ENCODE results near the gene KIAA0513. TPM values are rescaled to one million over a fixed set of nuclear protein-coding genes. Genes with fewer than 3 reads are reported as not detected.

KIAA0513 gene
- total RNA-seq, 1 experiment from 2014 or later: 6.6 TPM

GRCh38 chr16:85127379-85127723 is 99.8 kb downstream of the KIAA0513 start (continued):
- TF ChIP-seq CTCF (IDR thresholded peaks at IDR 0.05 in 2 of 3, conservative IDR thresholded peaks at IDR 0.05 in 1 of 3; ENCODE audit: borderline replicate concordance in 1 of 3, insufficient read depth in 1 of 3, low read depth in 2 of 3, low read length in 2 of 3) (no peak), YY1 (IDR thresholded peaks at IDR 0.05; ENCODE audit: extremely low read depth, insufficient replicate concordance, low read depth, low read length) (no peak), TCF7L2 (IDR thresholded peaks at IDR 0.05; ENCODE audit: borderline replicate concordance, extremely low read depth, insufficient read depth, insufficient read length) (no peak)

DNA sequence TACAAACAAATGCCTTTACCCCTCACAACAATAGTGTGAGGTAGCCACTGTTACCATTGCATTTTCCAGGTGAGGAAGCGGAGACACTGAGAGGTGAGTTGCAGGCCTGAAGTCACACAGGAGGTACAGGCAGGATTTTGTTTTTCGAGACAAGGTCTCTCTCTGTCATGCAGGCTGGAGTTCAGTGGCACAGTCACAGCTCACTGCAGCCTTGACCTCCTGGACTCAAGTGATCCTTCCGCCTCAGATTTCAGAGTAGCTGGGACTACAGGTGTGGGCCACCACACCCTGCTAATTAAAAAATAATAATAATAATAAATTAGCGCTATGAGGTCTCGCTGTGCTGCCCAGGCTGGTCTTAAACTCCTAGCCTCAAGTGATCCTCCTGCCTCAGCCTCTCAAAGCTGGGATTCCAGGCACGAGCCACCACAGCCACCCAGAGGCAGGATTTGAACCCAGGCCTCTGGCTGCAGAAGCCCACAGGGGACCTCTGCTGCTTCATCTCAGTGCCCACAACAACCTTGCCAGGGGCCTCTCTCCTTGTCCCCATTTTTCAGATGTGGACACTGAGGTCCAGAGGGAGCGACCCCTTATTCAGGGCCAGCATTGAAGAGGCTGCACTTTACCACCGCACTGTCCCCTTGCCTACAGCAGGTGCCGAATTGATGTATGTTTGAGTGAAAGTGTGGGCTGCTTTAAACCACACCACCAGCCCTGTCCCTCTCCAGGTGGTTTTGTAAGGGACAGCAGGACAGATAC is 100.7 kb downstream of the KIAA0513 start:
- no TSS peak for BruUV-seq (replicated peaks)
- ATAC-seq (no peak), DNase-seq (ENCODE audit: low read depth, low spot score) (no peak)
- H3K79me2 ChIP-seq (ENCODE audit: insufficient read depth, low read length): no peaks in the 10 kb centered on the region
- no peak overlapping the region for H2AFZ ChIP-seq (ENCODE audit: low read depth, low read length, poor library complexity, severe bottlenecking)
- intact Hi-C loops (cut with micrococcal nuclease): no loop called here
- H3K4me1 ChIP-seq (ENCODE audit: control insufficient read depth in 1 of 2, insufficient read depth in 2 of 2, low read length in 2 of 2): peaks cover 17 to 35% of the 10 kb centered on the region in 2 experiments
- H3K9ac ChIP-seq (ENCODE audit: low read length): no peak overlapping the region
- POLR2A ChIA-PET: no interaction called here
- RAD21 ChIA-PET (ENCODE audit: low non-redundant PET in 1 of 2, low total read pairs in 2 of 2, uncharacterized antibody in 2 of 2, unreplicated experiment in 2 of 2): no interaction called here
- H3K9me2 ChIP-seq (ENCODE audit: insufficient read depth): no peaks in the 10 kb centered on the region
- no peaks in the 10 kb centered on the region for H3K9me3 ChIP-seq (ENCODE audit: control insufficient read depth in 1 of 2, insufficient read depth in 1 of 2, low read depth in 1 of 2, low read length in 2 of 2)
- H4K20me1 ChIP-seq (ENCODE audit: insufficient read depth): no peaks in the 10 kb centered on the region
- H3K4me3 ChIP-seq (replicated peaks in 1 of 2; ENCODE audit: low read depth in 1 of 2, low read length in 2 of 2): no peak overlapping the region
- no peak for TF ChIP-seq EZH2phosphoT487 (IDR thresholded peaks at IDR 0.05; ENCODE audit: borderline replicate concordance)
- TF ChIP-seq, protein P1, sequence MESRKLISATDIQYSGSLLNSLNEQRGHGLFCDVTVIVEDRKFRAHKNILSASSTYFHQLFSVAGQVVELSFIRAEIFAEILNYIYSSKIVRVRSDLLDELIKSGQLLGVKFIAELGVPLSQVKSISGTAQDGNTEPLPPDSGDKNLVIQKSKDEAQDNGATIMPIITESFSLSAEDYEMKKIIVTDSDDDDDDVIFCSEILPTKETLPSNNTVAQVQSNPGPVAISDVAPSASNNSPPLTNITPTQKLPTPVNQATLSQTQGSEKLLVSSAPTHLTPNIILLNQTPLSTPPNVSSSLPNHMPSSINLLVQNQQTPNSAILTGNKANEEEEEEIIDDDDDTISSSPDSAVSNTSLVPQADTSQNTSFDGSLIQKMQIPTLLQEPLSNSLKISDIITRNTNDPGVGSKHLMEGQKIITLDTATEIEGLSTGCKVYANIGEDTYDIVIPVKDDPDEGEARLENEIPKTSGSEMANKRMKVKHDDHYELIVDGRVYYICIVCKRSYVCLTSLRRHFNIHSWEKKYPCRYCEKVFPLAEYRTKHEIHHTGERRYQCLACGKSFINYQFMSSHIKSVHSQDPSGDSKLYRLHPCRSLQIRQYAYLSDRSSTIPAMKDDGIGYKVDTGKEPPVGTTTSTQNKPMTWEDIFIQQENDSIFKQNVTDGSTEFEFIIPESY (IDR thresholded peaks at IDR 0.05; ENCODE audit: extremely low read depth, insufficient replicate concordance, low read length): no peak
- TF ChIP-seq, protein P2, sequence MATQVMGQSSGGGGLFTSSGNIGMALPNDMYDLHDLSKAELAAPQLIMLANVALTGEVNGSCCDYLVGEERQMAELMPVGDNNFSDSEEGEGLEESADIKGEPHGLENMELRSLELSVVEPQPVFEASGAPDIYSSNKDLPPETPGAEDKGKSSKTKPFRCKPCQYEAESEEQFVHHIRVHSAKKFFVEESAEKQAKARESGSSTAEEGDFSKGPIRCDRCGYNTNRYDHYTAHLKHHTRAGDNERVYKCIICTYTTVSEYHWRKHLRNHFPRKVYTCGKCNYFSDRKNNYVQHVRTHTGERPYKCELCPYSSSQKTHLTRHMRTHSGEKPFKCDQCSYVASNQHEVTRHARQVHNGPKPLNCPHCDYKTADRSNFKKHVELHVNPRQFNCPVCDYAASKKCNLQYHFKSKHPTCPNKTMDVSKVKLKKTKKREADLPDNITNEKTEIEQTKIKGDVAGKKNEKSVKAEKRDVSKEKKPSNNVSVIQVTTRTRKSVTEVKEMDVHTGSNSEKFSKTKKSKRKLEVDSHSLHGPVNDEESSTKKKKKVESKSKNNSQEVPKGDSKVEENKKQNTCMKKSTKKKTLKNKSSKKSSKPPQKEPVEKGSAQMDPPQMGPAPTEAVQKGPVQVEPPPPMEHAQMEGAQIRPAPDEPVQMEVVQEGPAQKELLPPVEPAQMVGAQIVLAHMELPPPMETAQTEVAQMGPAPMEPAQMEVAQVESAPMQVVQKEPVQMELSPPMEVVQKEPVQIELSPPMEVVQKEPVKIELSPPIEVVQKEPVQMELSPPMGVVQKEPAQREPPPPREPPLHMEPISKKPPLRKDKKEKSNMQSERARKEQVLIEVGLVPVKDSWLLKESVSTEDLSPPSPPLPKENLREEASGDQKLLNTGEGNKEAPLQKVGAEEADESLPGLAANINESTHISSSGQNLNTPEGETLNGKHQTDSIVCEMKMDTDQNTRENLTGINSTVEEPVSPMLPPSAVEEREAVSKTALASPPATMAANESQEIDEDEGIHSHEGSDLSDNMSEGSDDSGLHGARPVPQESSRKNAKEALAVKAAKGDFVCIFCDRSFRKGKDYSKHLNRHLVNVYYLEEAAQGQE (IDR thresholded peaks at IDR 0.05; ENCODE audit: low read depth): no peak
- TF ChIP-seq ZNF274 (IDR thresholded peaks at IDR 0.05; ENCODE audit: low read depth, low read length): no peak
- TF ChIP-seq CBX3 (IDR thresholded peaks at IDR 0.05; ENCODE audit: low read depth): no peak
- H3K27me3 ChIP-seq (ENCODE audit: insufficient read depth, low read length): no peaks in the 10 kb centered on the region
- H3K27ac ChIP-seq (ENCODE audit: low read depth, low read length): no peak overlapping the region
- H3K4me2 ChIP-seq (ENCODE audit: low read length): no peak overlapping the region
- CTCF ChIA-PET: interaction anchor here (2.7 kb wide), 1 partner anchor 13 kb away, joined by 8 read pairs; no protein-coding TSS in a partner anchor
- H3K36me3 ChIP-seq (ENCODE audit: control insufficient read depth in 1 of 2, insufficient read depth in 2 of 2, low read length in 2 of 2): no peaks in the 10 kb centered on the region
